Osteoblast (primary cell): ENCODE data around the gene HDGFL2. TPM values are rescaled to one million over a fixed set of nuclear protein-coding genes. Genes with fewer than 3 reads are reported as not detected.

ENCODE experiments used
- DNase-seq: peaks from one replicate; pipeline ENCODE4 v3.0.0; 2011; ENCODE audit warnings: low spot score, mixed read lengths; ENCODE audit not compliant: insufficient read length; ENCODE audit errors: missing footprints
- H2AFZ ChIP-seq: 2 replicates; pipeline ENCODE4 v1.6.0; 2011; ENCODE audit warnings: mild to moderate bottlenecking, low read length
- H3K27ac ChIP-seq: 2 replicates; pipeline ENCODE4 v1.5.1; 2011; ENCODE audit warnings: mild to moderate bottlenecking, low read depth, low read length, moderate library complexity
- H3K27me3 ChIP-seq: 2 replicates; pipeline ENCODE4 v1.6.0; 2012; ENCODE audit warnings: mild to moderate bottlenecking, control low read depth, inconsistent platforms, low read length, moderate library complexity; ENCODE audit not compliant: insufficient read depth
- H3K36me3 ChIP-seq: 2 replicates; pipeline ENCODE4 v1.5.1; 2011; ENCODE audit warnings: mild to moderate bottlenecking, low read length, control low read depth, moderate library complexity; ENCODE audit not compliant: insufficient read depth
- H3K4me1 ChIP-seq: 2 replicates; pipeline ENCODE4 v1.5.1; 2011; ENCODE audit warnings: mild to moderate bottlenecking, low read length, control low read depth, moderate library complexity; ENCODE audit not compliant: insufficient read depth
- H3K4me2 ChIP-seq: 2 replicates; pipeline ENCODE4 v1.6.0; 2011; ENCODE audit warnings: mild to moderate bottlenecking, low read length; ENCODE audit not compliant: insufficient read depth
- H3K4me3 ChIP-seq: fragments of 200-600 bp; sonication (generic); 3 replicates; pipeline ENCODE4 v1.5.1; 2012; ENCODE audit warnings: mild to moderate bottlenecking, low read length, inconsistent platforms; ENCODE audit not compliant: insufficient read depth
- H3K79me2 ChIP-seq: 2 replicates; pipeline ENCODE4 v1.6.0; 2012; ENCODE audit warnings: mild to moderate bottlenecking, low read length, control low read depth, inconsistent platforms; ENCODE audit not compliant: insufficient read depth
- H3K9me3 ChIP-seq: 2 replicates; pipeline ENCODE4 v1.5.1; 2011; ENCODE audit warnings: low read depth, low read length, control low read depth
- H4K20me1 ChIP-seq: 2 replicates; pipeline ENCODE4 v1.6.0; 2012; ENCODE audit warnings: mild to moderate bottlenecking, low read length, control low read depth; ENCODE audit not compliant: insufficient read depth
- total RNA-seq: library from RNA; depleted of rRNA; stranded (reverse); fragments of >200 nt; gene quantifications from 2 replicates; pipeline ENCODE4 v1.2.3, GENCODE V29; 2012
- TF ChIP-seq, protein P1 (sequence below): IDR thresholded peaks from 2 replicates; pipeline ENCODE4 v1.5.1; 2011; ENCODE audit warnings: mild to moderate bottlenecking, low read depth, low read length, moderate library complexity; ENCODE audit errors: extremely low read depth

HDGFL2 gene
- total RNA-seq, 1 donor: 48.5 TPM

DNA sequence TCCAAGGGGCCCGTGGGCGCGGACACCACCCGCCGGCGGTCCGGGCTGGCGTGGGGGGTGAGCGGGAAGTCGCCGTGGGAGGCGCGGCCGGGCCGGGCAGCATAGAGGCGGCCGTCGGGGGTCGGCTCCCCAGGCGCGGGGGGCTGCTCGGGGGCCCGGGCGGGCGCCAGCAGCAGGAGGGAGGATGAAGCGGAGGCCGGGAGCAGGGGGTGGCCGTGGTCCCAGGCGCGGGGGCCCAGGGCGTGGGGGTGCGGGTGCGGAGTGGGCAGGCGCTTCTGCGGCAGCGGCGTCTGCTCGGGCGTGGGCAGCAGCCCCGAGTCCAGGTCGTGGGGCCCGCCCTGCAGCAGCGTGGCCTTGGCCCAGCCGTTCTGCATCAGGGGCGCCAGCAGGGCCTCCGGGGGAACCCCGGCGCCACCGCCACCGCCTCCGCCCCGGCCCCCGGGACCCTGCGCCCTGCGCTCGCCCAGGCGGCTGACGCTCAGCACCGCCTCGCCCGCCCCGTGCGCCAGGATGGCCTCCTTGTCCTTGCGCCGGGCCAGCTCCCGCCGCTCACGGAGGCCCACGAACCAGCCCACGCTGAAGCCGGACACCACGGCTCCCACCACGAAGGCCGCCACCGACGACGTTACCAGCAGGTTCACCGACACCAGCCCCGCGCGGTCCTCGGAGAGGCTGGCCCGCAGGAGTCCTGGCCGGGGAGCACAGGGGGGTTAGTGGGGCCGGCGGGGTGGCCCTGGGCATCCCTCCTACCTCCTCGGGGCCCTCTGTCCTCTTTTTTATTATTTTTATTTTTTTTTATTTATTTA is 71.9 kb downstream of the HDGFL2 start:
- no peaks in the 10 kb centered on the region for H3K4me1 ChIP-seq
- H2AFZ ChIP-seq: no peak overlapping the region
- no peak overlapping the region for H3K27ac ChIP-seq
- H3K4me3 ChIP-seq: no peak overlapping the region
- peaks cover 3% of the 10 kb centered on the region for H3K9me3 ChIP-seq
- no peaks in the 10 kb centered on the region for H3K36me3 ChIP-seq
- H3K4me2 ChIP-seq: no peak overlapping the region
- no peak for DNase-seq
- H4K20me1 ChIP-seq: no peaks in the 10 kb centered on the region
- no peaks in the 10 kb centered on the region for H3K79me2 ChIP-seq
- peaks cover 4% of the 10 kb centered on the region for H3K27me3 ChIP-seq
- TF ChIP-seq, protein P1, sequence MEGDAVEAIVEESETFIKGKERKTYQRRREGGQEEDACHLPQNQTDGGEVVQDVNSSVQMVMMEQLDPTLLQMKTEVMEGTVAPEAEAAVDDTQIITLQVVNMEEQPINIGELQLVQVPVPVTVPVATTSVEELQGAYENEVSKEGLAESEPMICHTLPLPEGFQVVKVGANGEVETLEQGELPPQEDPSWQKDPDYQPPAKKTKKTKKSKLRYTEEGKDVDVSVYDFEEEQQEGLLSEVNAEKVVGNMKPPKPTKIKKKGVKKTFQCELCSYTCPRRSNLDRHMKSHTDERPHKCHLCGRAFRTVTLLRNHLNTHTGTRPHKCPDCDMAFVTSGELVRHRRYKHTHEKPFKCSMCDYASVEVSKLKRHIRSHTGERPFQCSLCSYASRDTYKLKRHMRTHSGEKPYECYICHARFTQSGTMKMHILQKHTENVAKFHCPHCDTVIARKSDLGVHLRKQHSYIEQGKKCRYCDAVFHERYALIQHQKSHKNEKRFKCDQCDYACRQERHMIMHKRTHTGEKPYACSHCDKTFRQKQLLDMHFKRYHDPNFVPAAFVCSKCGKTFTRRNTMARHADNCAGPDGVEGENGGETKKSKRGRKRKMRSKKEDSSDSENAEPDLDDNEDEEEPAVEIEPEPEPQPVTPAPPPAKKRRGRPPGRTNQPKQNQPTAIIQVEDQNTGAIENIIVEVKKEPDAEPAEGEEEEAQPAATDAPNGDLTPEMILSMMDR: no peak

DNA sequence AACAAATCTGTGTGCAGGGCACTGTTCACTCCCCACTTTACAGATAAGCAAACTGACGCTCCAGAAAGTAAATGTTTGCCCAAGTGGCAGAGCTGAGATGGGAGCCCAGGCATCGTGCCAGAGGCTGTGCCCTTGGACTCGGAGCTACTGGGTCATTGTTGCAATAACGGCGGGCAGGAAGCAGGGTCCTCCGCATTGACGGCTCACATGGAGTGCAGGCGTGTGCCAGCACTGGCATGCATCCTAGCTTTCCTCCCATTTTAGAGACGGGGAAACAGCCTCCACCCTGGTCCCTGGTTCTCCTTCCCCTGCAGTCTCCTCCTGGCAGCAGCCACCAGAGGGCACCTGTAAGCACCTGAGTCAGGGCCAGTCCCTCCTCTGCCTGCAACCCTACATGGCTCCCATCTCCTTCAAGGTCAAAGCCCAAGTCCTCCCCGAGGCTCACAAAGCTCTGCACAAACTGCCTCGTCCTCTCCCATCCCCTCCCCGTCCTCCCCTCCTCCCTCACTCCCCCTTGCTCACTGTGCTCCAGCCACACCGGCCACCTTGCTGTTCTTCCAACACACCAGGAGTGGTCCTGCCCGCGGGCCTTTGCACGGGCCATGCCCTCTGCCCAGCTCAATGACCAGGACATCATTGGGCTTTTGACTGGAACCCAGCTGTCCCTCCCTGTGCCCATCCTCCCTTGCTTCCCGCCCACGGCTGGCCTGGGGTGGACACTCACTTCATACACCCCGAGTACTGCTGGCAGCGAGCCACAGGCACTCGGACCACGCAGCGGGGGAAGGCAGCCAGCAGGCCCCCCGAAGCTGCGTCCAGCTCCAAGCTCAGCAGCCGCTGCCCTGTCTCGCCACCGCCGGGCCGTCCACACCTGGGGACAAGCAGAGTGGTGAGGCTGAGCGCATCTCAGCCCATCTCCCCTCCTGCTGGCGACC is 75.5 kb downstream of the HDGFL2 start:
- Histone ChIP-seq H3K4me3 (no peak overlapping the region), H3K4me1 (no peaks in the 10 kb centered on the region), H3K36me3 (no peaks in the 10 kb centered on the region), H4K20me1 (no peaks in the 10 kb centered on the region), H3K4me2 (no peak overlapping the region), H2AFZ (no peak overlapping the region), H3K27me3 (no peaks in the 10 kb centered on the region), H3K27ac (no peak overlapping the region), H3K79me2 (no peaks in the 10 kb centered on the region), H3K9me3 (no peaks in the 10 kb centered on the region)
- TF ChIP-seq, protein P1: peak; percentile 18
- DNase-seq: no peak

DNA sequence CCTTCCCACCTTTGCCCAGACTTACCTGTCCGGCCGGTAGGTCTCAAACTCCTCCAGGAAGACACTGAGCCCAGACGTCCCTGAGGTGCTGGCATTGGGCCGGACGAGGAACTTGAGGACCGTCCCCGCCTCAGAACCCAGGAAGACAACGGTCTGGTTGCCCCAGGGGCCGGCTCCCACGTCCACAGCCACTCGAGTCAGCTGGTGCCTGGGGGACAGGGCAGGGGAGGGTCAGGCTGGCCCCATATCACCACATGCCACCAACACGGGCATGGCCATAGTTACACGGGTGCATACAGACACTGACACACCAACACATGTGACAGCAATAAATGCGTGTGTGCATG is 76.1 kb downstream of the HDGFL2 start:
- no peaks in the 10 kb centered on the region for H4K20me1 ChIP-seq
- H3K4me2 ChIP-seq: no peak overlapping the region
- DNase-seq: no peak
- H2AFZ ChIP-seq: no peak overlapping the region
- TF ChIP-seq, protein P1: no peak
- H3K27ac ChIP-seq: no peak overlapping the region
- H3K4me1 ChIP-seq: no peaks in the 10 kb centered on the region
- H3K9me3 ChIP-seq: no peaks in the 10 kb centered on the region
- no peaks in the 10 kb centered on the region for H3K79me2 ChIP-seq
- no peaks in the 10 kb centered on the region for H3K36me3 ChIP-seq
- no peaks in the 10 kb centered on the region for H3K27me3 ChIP-seq
- no peak overlapping the region for H3K4me3 ChIP-seq

DNA sequence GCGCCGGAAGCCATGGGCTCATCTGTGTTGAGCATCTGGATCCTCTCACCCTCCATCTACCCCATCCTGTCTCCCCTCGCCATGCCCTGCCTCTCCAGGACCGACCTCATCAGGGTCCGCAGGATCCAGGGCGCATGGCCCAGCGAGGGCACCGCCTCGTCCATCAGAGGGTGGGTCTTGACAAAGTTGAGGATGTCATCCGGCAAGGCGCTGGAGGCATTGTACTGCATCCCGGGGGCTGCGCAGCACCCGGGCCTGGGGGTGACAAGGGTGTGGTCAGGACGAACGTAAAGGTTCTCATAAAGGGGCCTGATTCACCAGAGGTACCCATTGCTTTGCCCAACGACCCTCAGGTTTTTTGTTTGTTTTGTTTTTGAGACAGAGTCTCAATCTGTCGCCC is 77.9 kb downstream of the HDGFL2 start:
- TF ChIP-seq, protein P1: no peak
- no peaks in the 10 kb centered on the region for H3K79me2 ChIP-seq
- H3K27me3 ChIP-seq: no peaks in the 10 kb centered on the region
- H4K20me1 ChIP-seq: no peaks in the 10 kb centered on the region
- H3K36me3 ChIP-seq: no peaks in the 10 kb centered on the region
- no peak overlapping the region for H3K27ac ChIP-seq
- no peak overlapping the region for H3K4me3 ChIP-seq
- no peak overlapping the region for H2AFZ ChIP-seq
- H3K4me2 ChIP-seq: no peak overlapping the region
- DNase-seq: no peak
- no peaks in the 10 kb centered on the region for H3K9me3 ChIP-seq
- no peaks in the 10 kb centered on the region for H3K4me1 ChIP-seq
